ENCODE results near the gene EPHB4. TPM values are rescaled to one million over a fixed set of nuclear protein-coding genes. Genes with fewer than 3 reads are reported as not detected.
"Not testable (repeated sequence)": the region's sequence is repeated elsewhere in the genome, so short reads cannot be mapped to it uniquely, and the experiment has no call there.

The EPHB4 gene
- total RNA-seq, 3 donors from 2014 or later: 21.4 to 64.9 (median 31.8) TPM

DNA sequence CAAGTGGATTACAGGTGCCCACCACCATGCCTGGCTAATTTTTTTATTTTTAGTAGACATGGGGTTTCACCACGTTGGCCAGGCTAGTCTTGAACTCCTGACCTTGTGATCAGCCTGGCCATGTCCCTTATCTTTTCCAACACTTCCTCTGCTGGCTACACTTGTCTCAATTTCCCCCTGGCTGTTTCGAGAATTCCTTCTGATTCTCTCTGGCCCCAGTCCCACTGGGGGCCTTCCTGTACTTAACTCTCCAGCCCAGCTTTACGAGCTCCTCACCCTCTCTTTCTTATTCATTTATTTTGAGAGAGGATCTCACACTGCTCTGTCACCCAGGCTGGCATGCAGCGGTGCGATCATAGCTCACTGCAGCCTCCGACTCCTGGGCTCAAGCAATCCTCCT lies 8.5 kb downstream of the EPHB4 start:
- no peak for TF ChIP-seq POLR2AphosphoS5 (IDR thresholded peaks at IDR 0.05)
- no peak for TF ChIP-seq CTCF (IDR thresholded peaks at IDR 0.05)
- TF ChIP-seq POLR2A (IDR thresholded peaks at IDR 0.05): no peak
- intact Hi-C loops (cut with DNase I; ENCODE audit: low total_unique reads): loop anchor here (1.0 kb wide), 1 partner anchor 41 kb away; no protein-coding TSS in a partner anchor

DNA sequence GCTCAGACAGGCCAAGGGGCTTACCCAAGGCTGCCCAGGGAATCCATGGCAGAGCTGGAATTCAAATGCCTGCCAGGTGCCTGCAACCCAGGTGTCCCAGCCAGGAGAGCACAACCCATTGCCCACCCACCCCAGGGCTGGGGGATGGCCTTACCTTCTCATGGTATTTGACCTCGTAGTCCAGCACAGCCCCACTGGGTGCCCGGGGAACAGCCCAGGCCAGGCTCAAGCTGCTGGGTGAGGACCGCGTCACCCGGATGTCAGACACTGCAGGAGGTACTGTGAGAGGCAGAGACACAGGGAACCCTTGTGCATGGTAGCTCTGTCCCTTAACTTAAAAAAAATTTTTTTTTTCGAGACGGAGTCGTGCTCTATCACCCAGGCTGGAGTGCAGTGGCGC lies 9.0 kb downstream of the EPHB4 start:
- TF ChIP-seq CTCF (IDR thresholded peaks at IDR 0.05) (no peak), POLR2A (IDR thresholded peaks at IDR 0.05) (no peak), POLR2AphosphoS5 (IDR thresholded peaks at IDR 0.05) (no peak)
- DNase-seq (ENCODE audit: low spot score in 2 of 2): no peak
- no peaks in the 10 kb centered on the region for H3K9me3 ChIP-seq
- H3K27ac ChIP-seq: no peak overlapping the region
- no peak overlapping the region for H3K4me3 ChIP-seq
- no peaks in the 10 kb centered on the region for H3K4me1 ChIP-seq
- intact Hi-C loops (cut with DNase I; ENCODE audit: low total_unique reads): no loop called here
- no peaks in the 10 kb centered on the region for H3K27me3 ChIP-seq
- no peaks in the 10 kb centered on the region for H3K36me3 ChIP-seq

More for the DNA sequence above, 8.5 kb downstream of the EPHB4 start:
- no peaks in the 10 kb centered on the region for H3K9me3 ChIP-seq
- H3K4me1 ChIP-seq: no peaks in the 10 kb centered on the region
- no peaks in the 10 kb centered on the region for H3K36me3 ChIP-seq
- H3K27me3 ChIP-seq: no peaks in the 10 kb centered on the region
- H3K27ac ChIP-seq: no peak overlapping the region
- DNase-seq (ENCODE audit: low spot score in 2 of 2): no peak
- no peak overlapping the region for H3K4me3 ChIP-seq

GRCh38 chr7:100817097-100817496 lies 10.2 kb downstream of the EPHB4 start:
- DNase-seq (ENCODE audit: low spot score in 2 of 2): no peak
- TF ChIP-seq POLR2A (IDR thresholded peaks at IDR 0.05): no peak
- TF ChIP-seq CTCF (IDR thresholded peaks at IDR 0.05): no peak
- no peak for TF ChIP-seq POLR2AphosphoS5 (IDR thresholded peaks at IDR 0.05)
- Histone ChIP-seq H3K4me3 (no peak overlapping the region), H3K9me3 (no peaks in the 10 kb centered on the region), H3K27ac (no peak overlapping the region), H3K36me3 (no peaks in the 10 kb centered on the region), H3K27me3 (no peaks in the 10 kb centered on the region), H3K4me1 (no peaks in the 10 kb centered on the region)
- intact Hi-C loops (cut with DNase I; ENCODE audit: low total_unique reads): no loop called here

GRCh38 chr7:100816515-100816914 lies 10.8 kb downstream of the EPHB4 start:
- H3K36me3 ChIP-seq; intact Hi-C loops (cut with DNase I; ENCODE audit: low total_unique reads): not testable (repeated sequence)

DNA sequence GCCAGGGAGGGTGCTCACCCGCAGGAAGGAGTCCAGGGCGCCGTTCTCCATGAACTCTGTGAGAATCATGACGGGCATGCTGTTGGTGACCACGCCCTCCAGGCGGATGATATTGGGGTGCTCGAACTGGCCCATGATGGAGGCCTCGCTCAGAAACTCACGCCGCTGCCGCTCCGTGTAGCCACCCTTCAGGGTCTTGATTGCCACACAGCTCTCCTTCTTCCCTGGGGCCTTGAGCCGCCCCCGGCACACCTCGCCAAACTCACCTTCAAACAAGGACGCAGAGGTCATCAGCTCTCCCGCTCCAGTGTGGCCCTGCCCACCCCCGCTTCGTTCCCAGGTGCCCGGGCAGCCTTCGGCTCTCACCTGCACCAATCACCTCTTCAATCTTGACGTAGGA lies 14.6 kb downstream of the EPHB4 start:
- intact Hi-C loops (cut with DNase I; ENCODE audit: low total_unique reads): no loop called here
- H3K36me3 ChIP-seq: no peaks in the 10 kb centered on the region
- TF ChIP-seq POLR2A (IDR thresholded peaks at IDR 0.05) (no peak), CTCF (IDR thresholded peaks at IDR 0.05) (no peak), POLR2AphosphoS5 (IDR thresholded peaks at IDR 0.05) (no peak)

More at GRCh38 chr7:100816515-100816914, 10.8 kb downstream of the EPHB4 start:
- H3K27ac ChIP-seq; H3K4me3 ChIP-seq; H3K27me3 ChIP-seq; DNase-seq (ENCODE audit: low spot score in 2 of 2); H3K4me1 ChIP-seq; H3K9me3 ChIP-seq: not testable (repeated sequence)

GRCh38 chr7:100811480-100811879 lies 15.8 kb downstream of the EPHB4 start:
- Histone ChIP-seq H3K36me3 (no peaks in the 10 kb centered on the region), H3K9me3 (no peaks in the 10 kb centered on the region), H3K4me1 (no peaks in the 10 kb centered on the region), H3K27me3 (no peaks in the 10 kb centered on the region), H3K4me3 (no peak overlapping the region), H3K27ac (no peak overlapping the region)
- no peak for DNase-seq (ENCODE audit: low spot score in 2 of 2)
- TF ChIP-seq POLR2A (IDR thresholded peaks at IDR 0.05) (no peak), CTCF (IDR thresholded peaks at IDR 0.05) (no peak), POLR2AphosphoS5 (IDR thresholded peaks at IDR 0.05) (no peak)
- intact Hi-C loops (cut with DNase I; ENCODE audit: low total_unique reads): no loop called here

More for the DNA sequence above, 14.6 kb downstream of the EPHB4 start:
- H3K9me3 ChIP-seq: no peaks in the 10 kb centered on the region
- H3K27ac ChIP-seq: no peak overlapping the region
- no peaks in the 10 kb centered on the region for H3K4me1 ChIP-seq
- H3K27me3 ChIP-seq: no peaks in the 10 kb centered on the region
- no peak for DNase-seq (ENCODE audit: low spot score in 2 of 2)
- H3K4me3 ChIP-seq: no peak overlapping the region

All from breast epithelium (tissue), 4 donors.